HUES6 (cell line): ENCODE results near the gene SASH1.

ENCODE experiments used
- H3K27ac ChIP-seq: 2 replicates; pipeline ENCODE4 v1.7.0; 2013; ENCODE audit warnings: low read depth, mild to moderate bottlenecking, low read length, inconsistent platforms
- H3K27me3 ChIP-seq: 2 replicates; pipeline ENCODE4 v1.6.1; 2013; ENCODE audit warnings: low read length; ENCODE audit not compliant: control insufficient read depth, insufficient read depth
- H3K36me3 ChIP-seq: 2 replicates; pipeline ENCODE4 v1.6.1; 2013; ENCODE audit warnings: low read length; ENCODE audit not compliant: control insufficient read depth, insufficient read depth
- H3K4me1 ChIP-seq: 2 replicates; pipeline ENCODE4 v1.6.1; 2013; ENCODE audit warnings: low read length; ENCODE audit not compliant: control insufficient read depth, insufficient read depth
- H3K4me3 ChIP-seq: 2 replicates; pipeline ENCODE4 v1.5.1; 2013; ENCODE audit warnings: low read depth, low read length
- H3K9ac ChIP-seq: one replicate; pipeline ENCODE4 v1.6.1; 2013; ENCODE audit warnings: mild to moderate bottlenecking, low read length
- H3K9me3 ChIP-seq: 2 replicates; pipeline ENCODE4 v1.6.1; 2013; ENCODE audit warnings: low read depth, low read length; ENCODE audit not compliant: control insufficient read depth, insufficient read depth

Gene SASH1

GRCh38 chr6:148311966-148312669 lies 30.5 kb upstream of the SASH1 start:
- no peak overlapping the region for H3K4me3 ChIP-seq
- no peaks in the 10 kb centered on the region for H3K36me3 ChIP-seq
- no peaks in the 10 kb centered on the region for H3K9me3 ChIP-seq
- H3K27me3 ChIP-seq = no peaks in the 10 kb centered on the region
- no peak overlapping the region for H3K27ac ChIP-seq
- H3K4me1 ChIP-seq = 0 out of 2 replicates have a peak, but pooled peaks cover 2% of the 10 kb centered on the region
- no peak overlapping the region for H3K9ac ChIP-seq

- no peak overlapping the region for H3K9ac ChIP-seq
- H3K27me3 ChIP-seq = no peaks in the 10 kb centered on the region
- no peaks in the 10 kb centered on the region for H3K4me1 ChIP-seq
- H3K27ac ChIP-seq = no peak overlapping the region
- H3K4me3 ChIP-seq = no peak overlapping the region
- no peaks in the 10 kb centered on the region for H3K9me3 ChIP-seq
- H3K36me3 ChIP-seq = no peaks in the 10 kb centered on the region
Measured at GRCh38 chr6:148313488-148313887, 29.1 kb upstream of the SASH1 start.

GRCh38 chr6:148316308-148316707 lies 26.3 kb upstream of the SASH1 start:
- H3K27me3 ChIP-seq = no peaks in the 10 kb centered on the region
- H3K36me3 ChIP-seq = no peaks in the 10 kb centered on the region
- H3K4me1 ChIP-seq = no peaks in the 10 kb centered on the region
- H3K4me3 ChIP-seq = no peak overlapping the region
- H3K27ac ChIP-seq = no peak overlapping the region
- no peaks in the 10 kb centered on the region for H3K9me3 ChIP-seq
- H3K9ac ChIP-seq = no peak overlapping the region

- no peaks in the 10 kb centered on the region for H3K27me3 ChIP-seq
- H3K4me3 ChIP-seq = no peak overlapping the region
- H3K9ac ChIP-seq = no peak overlapping the region
- no peaks in the 10 kb centered on the region for H3K9me3 ChIP-seq
- H3K27ac ChIP-seq = no peak overlapping the region
- no peaks in the 10 kb centered on the region for H3K36me3 ChIP-seq
- no peaks in the 10 kb centered on the region for H3K4me1 ChIP-seq
Measured at GRCh38 chr6:148317051-148317450, 25.6 kb upstream of the SASH1 start.

- H3K9me3 ChIP-seq = no peaks in the 10 kb centered on the region
- no peaks in the 10 kb centered on the region for H3K27me3 ChIP-seq
- no peak overlapping the region for H3K9ac ChIP-seq
- no peaks in the 10 kb centered on the region for H3K36me3 ChIP-seq
- H3K4me1 ChIP-seq = no peaks in the 10 kb centered on the region
- no peak overlapping the region for H3K27ac ChIP-seq
- H3K4me3 ChIP-seq = no peak overlapping the region
Measured at GRCh38 chr6:148317739-148318138, 24.9 kb upstream of the SASH1 start.

GRCh38 chr6:148322704-148323103 lies 19.9 kb upstream of the SASH1 start:
- Histone ChIP-seq H3K27ac (no peak overlapping the region), H3K27me3 (no peaks in the 10 kb centered on the region), H3K36me3 (no peaks in the 10 kb centered on the region), H3K4me3 (no peak overlapping the region), H3K9me3 (no peaks in the 10 kb centered on the region), H3K9ac (no peak overlapping the region), H3K4me1 (no peaks in the 10 kb centered on the region)

GRCh38 chr6:148323344-148323743 lies 19.3 kb upstream of the SASH1 start:
- no peak overlapping the region for H3K9ac ChIP-seq
- H3K27me3 ChIP-seq = no peaks in the 10 kb centered on the region
- H3K4me1 ChIP-seq = no peaks in the 10 kb centered on the region
- H3K4me3 ChIP-seq = no peak overlapping the region
- H3K27ac ChIP-seq = no peak overlapping the region
- no peaks in the 10 kb centered on the region for H3K9me3 ChIP-seq
- H3K36me3 ChIP-seq = no peaks in the 10 kb centered on the region

- H3K4me1 ChIP-seq = no peaks in the 10 kb centered on the region
- no peaks in the 10 kb centered on the region for H3K9me3 ChIP-seq
- H3K9ac ChIP-seq = no peak overlapping the region
- H3K4me3 ChIP-seq = no peak overlapping the region
- H3K27me3 ChIP-seq = no peaks in the 10 kb centered on the region
- no peak overlapping the region for H3K27ac ChIP-seq
- no peaks in the 10 kb centered on the region for H3K36me3 ChIP-seq
Measured at GRCh38 chr6:148324297-148324985, 18.2 kb upstream of the SASH1 start.

- no peak overlapping the region for H3K9ac ChIP-seq
- H3K9me3 ChIP-seq = no peaks in the 10 kb centered on the region
- H3K27me3 ChIP-seq = no peaks in the 10 kb centered on the region
- H3K27ac ChIP-seq = no peak overlapping the region
- no peaks in the 10 kb centered on the region for H3K4me1 ChIP-seq
- no peak overlapping the region for H3K4me3 ChIP-seq
- H3K36me3 ChIP-seq = no peaks in the 10 kb centered on the region
Measured at GRCh38 chr6:148325316-148326068, 17.1 kb upstream of the SASH1 start.

GRCh38 chr6:148328876-148329555 lies 13.6 kb upstream of the SASH1 start:
- H3K4me1 ChIP-seq = peaks cover 10% of the 10 kb centered on the region; the same call in 1 of the 2 replicates
- no peak overlapping the region for H3K4me3 ChIP-seq
- no peak overlapping the region for H3K9ac ChIP-seq
- H3K9me3 ChIP-seq = no peaks in the 10 kb centered on the region
- no peak overlapping the region for H3K27ac ChIP-seq
- H3K36me3 ChIP-seq = no peaks in the 10 kb centered on the region
- no peaks in the 10 kb centered on the region for H3K27me3 ChIP-seq
